Activated T-helper 2 cell treated with anti-CD3 and anti-CD28 coated beads, Interferon-gamma antibody, Interleukin-2, Interleukin-4, amounts not matched to agents 10 μg/mL and 5 μg/mL and 100 μg/mL, durations not matched to agents 14 hours and 24 hours and 36 hours (primary cell): Measurements from ENCODE around the gene NYNRIN. TPM values are rescaled to one million over a fixed set of nuclear protein-coding genes. Genes with fewer than 3 reads are reported as not detected.
"Not testable (repeated sequence)": the region's sequence is repeated elsewhere in the genome, so short reads cannot be mapped to it uniquely, and the experiment has no call there.

Source experiments
- DNase-seq: peaks from one replicate; pipeline ENCODE4 v3.0.0; 2021; ENCODE audit warnings: low spot score
- H3K27ac Mint-ChIP-seq: one replicate; pipeline ENCODE4 v1.8.0; 2021; ENCODE audit warnings: mixed read lengths
- H3K27me3 Mint-ChIP-seq: one replicate; pipeline ENCODE4 v1.8.0; 2021; ENCODE audit warnings: low read depth, mixed read lengths
- H3K36me3 Mint-ChIP-seq: one replicate; pipeline ENCODE4 v1.8.0; 2021; ENCODE audit warnings: low read depth, mixed read lengths
- H3K4me1 Mint-ChIP-seq: one replicate; pipeline ENCODE4 v1.8.0; 2021; ENCODE audit warnings: low read depth, mixed read lengths
- H3K4me3 Mint-ChIP-seq: one replicate; pipeline ENCODE4 v1.8.0; 2021; ENCODE audit warnings: low read depth, mild to moderate bottlenecking, moderate library complexity, mixed read lengths
- H3K9me3 Mint-ChIP-seq: one replicate; pipeline ENCODE4 v1.8.0; 2021; ENCODE audit warnings: mixed read lengths
- intact Hi-C: fragments of 100-400 bp; cut with micrococcal nuclease; formaldehyde crosslinking; loops from one replicate; pipeline ENCODE4 v1.15.1; 2023
- total RNA-seq: library from RNA; stranded (reverse); gene quantifications from 2 replicates; pipeline ENCODE4 v1.2.3, GENCODE V29; 2022

Gene NYNRIN
- total RNA-seq, 1 donor from 2014 or later: 0.34 TPM

GRCh38 chr14:24365600-24366412 is 33.0 kb upstream of the NYNRIN start:
- H3K4me3 Mint-ChIP-seq: peak overlapping the region; percentile 24
- no peaks in the 10 kb centered on the region for H3K36me3 Mint-ChIP-seq
- H3K9me3 Mint-ChIP-seq: no peaks in the 10 kb centered on the region
- peak; percentile 37 for DNase-seq
- intact Hi-C loops: loop anchor here (2.0 kb wide), 1 partner anchor 65 kb away; no protein-coding TSS in a partner anchor
- no peak overlapping the region for H3K27ac Mint-ChIP-seq
- peaks cover 54% of the 10 kb centered on the region for H3K27me3 Mint-ChIP-seq
- peaks cover 11% of the 10 kb centered on the region for H3K4me1 Mint-ChIP-seq

- Mint-ChIP-seq H3K27ac (no peak overlapping the region), H3K27me3 (peaks cover 56% of the 10 kb centered on the region), H3K9me3 (no peaks in the 10 kb centered on the region), H3K4me3 (no peak overlapping the region), H3K36me3 (no peaks in the 10 kb centered on the region), H3K4me1 (peaks cover 11% of the 10 kb centered on the region)
- intact Hi-C loops: loop anchor here (2.0 kb wide), 1 partner anchor 64 kb away; no protein-coding TSS in a partner anchor
- DNase-seq: no peak
These were observed 32.4 kb upstream of the NYNRIN start for GRCh38 chr14:24366413-24366720.

GRCh38 chr14:24366721-24367513 is 31.9 kb upstream of the NYNRIN start:
- intact Hi-C loops: loop anchor here (2.0 kb wide), 1 partner anchor 64 kb away; no protein-coding TSS in a partner anchor
- peaks cover 11% of the 10 kb centered on the region for H3K4me1 Mint-ChIP-seq
- H3K4me3 Mint-ChIP-seq: no peak overlapping the region
- H3K9me3 Mint-ChIP-seq: no peaks in the 10 kb centered on the region
- H3K27ac Mint-ChIP-seq: no peak overlapping the region
- peaks cover 54% of the 10 kb centered on the region for H3K27me3 Mint-ChIP-seq
- H3K36me3 Mint-ChIP-seq: no peaks in the 10 kb centered on the region
- no peak for DNase-seq

DNA sequence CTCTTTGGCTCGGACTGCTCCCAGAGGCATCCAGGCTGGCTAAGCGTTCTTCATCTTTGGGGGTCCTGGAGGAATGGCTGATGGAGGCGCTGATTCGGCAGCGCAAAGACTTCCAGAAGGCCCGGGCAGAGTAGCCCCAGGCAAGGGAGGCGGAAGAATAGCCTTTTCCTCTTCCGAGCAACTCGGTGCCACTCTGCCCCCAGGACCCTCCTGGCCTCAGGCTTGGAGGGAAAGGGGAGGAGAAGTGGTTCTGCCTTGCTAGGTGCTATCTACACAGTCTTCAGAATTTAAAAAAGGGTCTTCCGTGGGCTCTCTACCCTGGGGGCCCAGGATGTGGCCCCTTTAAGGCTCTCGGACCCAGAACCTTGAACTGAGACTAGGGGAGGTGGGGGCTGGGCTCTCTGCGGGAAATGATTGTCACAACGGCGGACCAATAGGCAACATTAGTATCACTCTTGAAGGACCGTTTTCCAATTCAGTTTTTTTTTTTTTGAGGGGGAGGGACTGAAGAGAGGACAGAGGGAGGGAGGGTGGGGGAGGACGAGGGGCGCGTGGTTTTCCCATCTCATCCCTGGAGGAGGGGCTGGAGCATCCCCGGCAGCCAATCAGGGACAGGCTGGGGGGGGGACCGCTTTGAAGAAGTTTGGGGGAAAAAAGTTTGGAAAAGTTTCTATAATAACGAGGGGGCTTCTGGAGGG is 31.1 kb upstream of the NYNRIN start, which contains the start of gene NFATC4:
NFATC4 (plus strand) TSS at position 671 of the 698 bp plus-strand sequence. CDS start 157 bp downstream, outside the sequence.
- Mint-ChIP-seq H3K9me3 (no peaks in the 10 kb centered on the region), H3K4me1 (peaks cover 11% of the 10 kb centered on the region), H3K27ac (no peak within 1 kb of the TSS), H3K36me3 (no peaks in the 10 kb centered on the region), H3K4me3 (no peak within 1 kb of the TSS), H3K27me3 (peaks cover 47% of the 10 kb centered on the region)
- no peak for DNase-seq
- intact Hi-C loops: loop anchor here (2.0 kb wide), 1 partner anchor 63 kb away; no protein-coding TSS in a partner anchor

- no peaks in the 10 kb centered on the region for H3K9me3 Mint-ChIP-seq
These were observed 30.6 kb upstream of the NYNRIN start for GRCh38 chr14:24368212-24368561.

GRCh38 chr14:24368562-24369252 is 30.1 kb upstream of the NYNRIN start:
- Mint-ChIP-seq H3K4me3 (no peak overlapping the region), H3K27ac (no peak overlapping the region), H3K36me3 (no peaks in the 10 kb centered on the region), H3K27me3 (peaks cover 41% of the 10 kb centered on the region), H3K9me3 (no peaks in the 10 kb centered on the region), H3K4me1 (peaks cover 11% of the 10 kb centered on the region)
- intact Hi-C loops: no loop called here
- no peak for DNase-seq

More at GRCh38 chr14:24368212-24368561, 30.6 kb upstream of the NYNRIN start:
- H3K4me3 Mint-ChIP-seq: no peak overlapping the region
- intact Hi-C loops: no loop called here
- no peak overlapping the region for H3K27ac Mint-ChIP-seq
- peaks cover 11% of the 10 kb centered on the region for H3K4me1 Mint-ChIP-seq
- DNase-seq: no peak
- H3K27me3 Mint-ChIP-seq: peaks cover 43% of the 10 kb centered on the region
- no peaks in the 10 kb centered on the region for H3K36me3 Mint-ChIP-seq

GRCh38 chr14:24369463-24369862 is 29.3 kb upstream of the NYNRIN start:
- intact Hi-C loops: no loop called here
- DNase-seq: no peak
- Mint-ChIP-seq H3K27me3 (peaks cover 41% of the 10 kb centered on the region), H3K27ac (no peak overlapping the region), H3K4me3 (no peak overlapping the region), H3K36me3 (no peaks in the 10 kb centered on the region), H3K9me3 (no peaks in the 10 kb centered on the region), H3K4me1 (peaks cover 11% of the 10 kb centered on the region)

DNA sequence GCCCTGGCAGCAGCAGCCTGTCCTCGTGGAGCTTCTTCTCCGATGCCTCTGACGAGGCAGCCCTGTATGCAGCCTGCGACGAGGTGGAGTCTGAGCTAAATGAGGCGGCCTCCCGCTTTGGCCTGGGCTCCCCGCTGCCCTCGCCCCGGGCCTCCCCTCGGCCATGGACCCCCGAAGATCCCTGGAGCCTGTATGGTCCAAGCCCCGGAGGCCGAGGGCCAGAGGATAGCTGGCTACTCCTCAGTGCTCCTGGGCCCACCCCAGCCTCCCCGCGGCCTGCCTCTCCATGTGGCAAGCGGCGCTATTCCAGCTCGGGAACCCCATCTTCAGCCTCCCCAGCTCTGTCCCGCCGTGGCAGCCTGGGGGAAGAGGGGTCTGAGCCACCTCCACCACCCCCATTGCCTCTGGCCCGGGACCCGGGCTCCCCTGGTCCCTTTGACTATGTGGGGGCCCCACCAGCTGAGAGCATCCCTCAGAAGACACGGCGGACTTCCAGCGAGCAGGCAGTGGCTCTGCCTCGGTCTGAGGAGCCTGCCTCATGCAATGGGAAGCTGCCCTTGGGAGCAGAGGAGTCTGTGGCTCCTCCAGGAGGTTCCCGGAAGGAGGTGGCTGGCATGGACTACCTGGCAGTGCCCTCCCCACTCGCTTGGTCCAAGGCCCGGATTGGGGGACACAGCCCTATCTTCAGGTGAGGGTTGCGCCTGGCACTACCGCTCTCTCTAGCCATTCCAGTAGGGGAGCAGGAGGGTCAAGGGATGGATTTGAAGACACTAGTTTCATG is 28.7 kb upstream of the NYNRIN start:
- Mint-ChIP-seq H3K4me1 (peaks cover 11% of the 10 kb centered on the region), H3K27me3 (peaks cover 39% of the 10 kb centered on the region)

DNA sequence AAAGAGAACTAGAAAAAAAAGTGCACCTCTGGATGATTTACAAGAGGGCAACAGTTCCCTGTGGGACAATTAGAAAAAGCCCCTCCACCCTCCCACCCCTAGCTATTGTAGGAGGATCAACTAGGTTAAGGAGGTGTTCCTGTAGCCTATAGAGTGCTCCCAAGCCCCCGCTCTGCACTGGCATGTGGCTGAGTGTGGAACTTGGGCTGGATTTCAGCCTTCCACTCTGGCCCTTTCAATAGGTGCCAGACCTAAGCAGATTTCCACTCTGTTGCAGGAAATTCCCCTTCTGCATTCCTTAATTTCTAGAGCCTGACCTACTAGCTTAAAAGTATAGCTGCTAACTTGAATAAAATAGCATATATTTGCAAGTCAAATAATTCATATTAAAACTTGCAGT is 28.1 kb upstream of the NYNRIN start:
- intact Hi-C loops: no loop called here
- Mint-ChIP-seq H3K27me3 (peaks cover 32% of the 10 kb centered on the region), H3K4me3 (no peak overlapping the region), H3K27ac (no peak overlapping the region), H3K36me3 (no peaks in the 10 kb centered on the region), H3K4me1 (peaks cover 9% of the 10 kb centered on the region), H3K9me3 (no peaks in the 10 kb centered on the region)
- DNase-seq: no peak

More for the DNA sequence above, 28.7 kb upstream of the NYNRIN start:
- Mint-ChIP-seq H3K36me3 (no peaks in the 10 kb centered on the region), H3K4me3 (no peak overlapping the region), H3K9me3 (no peaks in the 10 kb centered on the region), H3K27ac (no peak overlapping the region)
- DNase-seq: no peak
- intact Hi-C loops: no loop called here

DNA sequence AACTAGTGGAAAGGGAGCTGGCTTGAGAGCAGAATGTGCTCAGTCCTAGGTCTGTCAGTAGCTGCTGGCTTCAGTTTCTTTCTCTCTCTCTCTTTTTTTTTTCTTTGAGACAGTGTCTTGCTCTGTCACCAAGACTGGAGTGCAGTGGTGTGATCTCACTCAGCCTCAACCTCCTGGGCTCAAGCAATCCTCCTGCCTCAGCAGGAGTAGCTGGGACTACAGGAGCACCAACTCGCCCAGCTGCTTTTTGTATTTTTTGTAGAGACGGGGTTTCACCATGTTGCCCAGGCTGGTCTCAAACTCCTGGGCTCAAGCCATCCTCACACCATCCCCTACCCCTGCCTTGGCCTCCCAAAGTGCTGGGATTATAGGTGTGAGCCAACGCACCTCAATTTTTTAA is 27.2 kb upstream of the NYNRIN start:
- intact Hi-C loops, H3K4me3 Mint-ChIP-seq: not testable (repeated sequence)

DNA sequence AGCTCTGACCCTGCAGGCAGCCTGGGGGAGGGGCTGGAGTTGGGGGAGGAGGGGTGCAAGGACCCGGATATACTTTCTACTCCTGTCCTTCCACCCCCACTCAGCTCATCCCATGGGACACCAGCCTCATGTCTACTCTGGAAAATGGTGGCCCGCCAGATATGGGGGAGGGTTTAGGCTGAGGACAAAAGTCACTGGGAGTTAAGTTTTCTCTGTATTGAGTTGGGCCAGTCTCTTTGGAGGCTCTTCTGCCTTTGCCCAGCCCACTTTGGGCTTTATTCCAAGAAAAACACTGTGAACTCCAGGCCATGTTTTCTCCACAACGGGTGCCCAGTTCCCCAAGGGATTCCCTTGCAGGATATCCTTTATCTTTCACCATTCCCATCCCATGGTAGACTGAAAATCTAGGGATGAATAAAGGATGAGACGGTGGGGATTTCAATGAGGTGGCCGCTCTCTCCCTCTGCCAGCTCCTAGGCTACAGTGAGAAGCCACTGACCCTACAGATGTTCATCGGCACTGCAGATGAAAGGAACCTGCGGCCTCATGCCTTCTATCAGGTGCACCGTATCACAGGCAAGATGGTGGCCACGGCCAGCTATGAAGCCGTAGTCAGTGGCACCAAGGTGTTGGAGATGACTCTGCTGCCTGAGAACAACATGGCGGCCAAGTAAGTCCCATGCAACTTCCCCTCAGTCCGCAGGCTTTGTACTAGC is 25.9 kb upstream of the NYNRIN start:
- Mint-ChIP-seq H3K4me1 (no peaks in the 10 kb centered on the region), H3K27me3 (peaks cover 17% of the 10 kb centered on the region), H3K9me3 (no peaks in the 10 kb centered on the region), H3K27ac (no peak overlapping the region), H3K4me3 (no peak overlapping the region), H3K36me3 (no peaks in the 10 kb centered on the region)
- no peak for DNase-seq
- intact Hi-C loops: no loop called here

More for the DNA sequence above, 27.2 kb upstream of the NYNRIN start:
- H3K4me1 Mint-ChIP-seq, H3K27ac Mint-ChIP-seq, DNase-seq, H3K9me3 Mint-ChIP-seq, H3K36me3 Mint-ChIP-seq: not testable (repeated sequence)
- H3K27me3 Mint-ChIP-seq: peaks cover 29% of the 10 kb centered on the region
